Measurements from ENCODE around the gene TANC1. TPM values are rescaled to one million over a fixed set of nuclear protein-coding genes. Genes with fewer than 3 reads are reported as not detected.

The TANC1 gene
- total RNA-seq, 1 experiment from 2014 or later = 19.3 TPM

DNA sequence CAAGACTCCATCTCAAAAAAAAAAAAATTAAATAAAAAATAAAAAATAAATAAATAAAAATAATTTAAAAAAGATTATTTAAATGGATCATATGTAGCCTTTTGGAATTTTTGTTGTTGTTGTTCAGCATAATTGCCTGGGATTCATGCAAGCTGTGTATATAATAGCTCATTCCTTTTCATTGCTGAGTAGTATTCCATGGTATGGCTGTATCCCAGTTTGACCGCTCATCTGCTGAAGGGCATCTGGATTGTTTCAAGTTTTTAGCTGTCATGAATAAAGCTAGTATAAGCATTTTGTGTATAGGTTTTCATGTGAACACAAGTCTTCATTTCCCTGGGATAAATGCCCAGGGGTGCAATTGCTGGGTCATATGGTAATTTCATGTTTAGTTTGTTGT is 6.4 kb upstream of the TANC1 start:
- no peak for DNase-seq (ENCODE audit: low read depth)

DNA sequence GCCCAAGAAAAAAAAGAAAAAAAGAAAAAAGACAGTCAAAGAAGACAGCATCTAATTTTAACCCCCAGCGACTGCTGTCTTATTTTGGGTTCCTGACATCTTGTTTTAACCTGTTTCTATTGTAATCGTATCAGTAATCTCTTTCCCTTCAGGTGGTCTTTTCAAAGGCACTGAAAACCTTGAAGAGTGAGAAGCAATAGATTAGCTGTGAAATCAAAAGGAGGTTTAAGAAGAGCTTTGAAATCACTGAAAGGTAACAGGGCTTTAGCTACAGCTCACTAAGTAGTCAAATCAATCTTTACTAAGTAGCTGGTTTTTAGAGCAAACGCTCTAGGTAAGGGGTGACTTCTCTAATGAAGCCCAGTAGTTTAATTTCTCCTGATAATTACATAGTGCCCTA is 5.4 kb upstream of the TANC1 start:
- no peak for DNase-seq (ENCODE audit: low read depth)

DNA sequence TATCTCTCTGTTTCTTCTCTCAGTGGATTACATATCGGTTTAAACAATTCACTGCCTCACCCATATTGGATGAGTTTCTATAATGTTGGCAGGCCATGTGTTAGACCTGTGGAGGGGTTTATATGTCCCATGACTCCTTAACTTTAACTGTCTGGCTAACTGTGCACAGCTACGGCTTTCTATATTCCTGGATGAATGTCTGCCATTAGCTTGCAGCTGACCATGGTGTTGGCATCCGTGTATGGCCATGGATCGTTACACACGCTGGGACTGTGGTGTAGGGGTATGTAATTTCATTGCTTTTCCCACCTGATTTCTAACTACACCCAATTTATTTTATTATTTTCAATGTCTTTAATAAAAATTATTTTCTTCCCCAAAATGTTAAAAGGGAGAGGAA is 3.3 kb upstream of the TANC1 start:
- DNase-seq (ENCODE audit: low read depth) = no peak

DNA sequence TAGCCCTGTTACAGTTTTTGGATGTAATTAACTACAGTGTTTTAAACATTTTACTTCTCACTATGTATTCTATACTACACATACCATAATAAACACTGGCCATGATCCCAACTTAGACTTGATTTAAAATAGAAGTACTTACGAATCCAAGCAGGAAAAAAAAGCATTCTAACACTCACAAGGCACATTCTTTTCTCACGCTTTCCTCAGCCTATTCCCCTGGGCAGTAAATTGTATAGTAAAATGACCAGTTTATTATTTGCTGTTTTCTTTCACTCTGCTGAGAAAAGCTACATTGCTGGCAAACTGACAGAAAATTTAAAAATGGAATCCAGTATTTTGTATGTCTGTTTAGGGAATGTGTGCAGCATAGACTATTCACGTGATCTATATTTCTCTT is 2.8 kb upstream of the TANC1 start:
- DNase-seq (ENCODE audit: low read depth) = no peak

DNA sequence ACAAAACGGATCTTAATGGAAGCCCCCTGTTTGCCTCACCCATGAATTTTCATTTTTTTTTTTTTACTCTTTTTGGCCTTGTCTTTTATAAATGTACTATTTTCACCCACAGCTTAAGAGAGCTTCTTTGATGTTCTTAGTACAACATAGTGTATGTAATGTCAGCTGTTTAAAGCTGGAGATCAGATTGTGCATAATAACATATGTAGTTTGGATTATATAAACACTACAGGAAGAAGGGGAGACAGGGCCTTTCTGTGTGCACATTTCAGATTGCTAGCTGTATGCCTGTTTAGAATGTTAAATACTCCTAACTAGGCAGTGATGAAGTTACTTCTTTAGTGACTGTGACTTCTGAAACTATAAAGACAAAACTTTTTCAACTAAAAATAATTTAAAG is 2.1 kb upstream of the TANC1 start:
- DNase-seq (ENCODE audit: low read depth) = no peak

DNA sequence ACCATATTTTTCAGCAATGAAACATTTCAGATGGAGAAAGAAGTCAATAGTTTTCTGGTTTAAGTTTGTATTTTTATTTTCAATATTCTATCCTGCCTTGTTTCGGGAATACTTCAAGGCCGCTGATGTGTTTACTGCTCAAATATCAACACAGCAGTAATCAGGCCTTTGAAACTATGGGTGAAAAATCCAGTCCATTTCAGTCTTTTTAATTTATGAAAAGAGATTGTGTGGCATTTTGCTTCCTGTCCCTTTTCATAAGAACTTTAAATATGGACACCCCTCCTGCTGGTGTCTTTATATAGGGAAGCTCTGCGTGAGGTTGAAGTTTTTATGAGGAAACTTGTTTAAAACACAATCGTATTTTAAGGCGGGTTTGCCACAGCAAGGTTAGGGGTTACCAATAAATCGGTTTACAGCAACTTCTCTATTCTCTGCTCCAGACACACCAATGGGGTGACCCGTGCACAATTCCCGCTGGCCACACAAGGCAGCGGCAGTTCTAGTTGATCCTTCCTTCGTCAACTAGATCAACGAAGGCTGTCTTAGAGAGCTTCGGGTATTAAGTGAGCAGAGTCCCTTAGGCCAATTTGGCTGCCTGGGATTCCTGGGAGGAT is 1.2 kb upstream of the TANC1 start:
- DNase-seq (ENCODE audit: low read depth) = peak; percentile 44

DNA sequence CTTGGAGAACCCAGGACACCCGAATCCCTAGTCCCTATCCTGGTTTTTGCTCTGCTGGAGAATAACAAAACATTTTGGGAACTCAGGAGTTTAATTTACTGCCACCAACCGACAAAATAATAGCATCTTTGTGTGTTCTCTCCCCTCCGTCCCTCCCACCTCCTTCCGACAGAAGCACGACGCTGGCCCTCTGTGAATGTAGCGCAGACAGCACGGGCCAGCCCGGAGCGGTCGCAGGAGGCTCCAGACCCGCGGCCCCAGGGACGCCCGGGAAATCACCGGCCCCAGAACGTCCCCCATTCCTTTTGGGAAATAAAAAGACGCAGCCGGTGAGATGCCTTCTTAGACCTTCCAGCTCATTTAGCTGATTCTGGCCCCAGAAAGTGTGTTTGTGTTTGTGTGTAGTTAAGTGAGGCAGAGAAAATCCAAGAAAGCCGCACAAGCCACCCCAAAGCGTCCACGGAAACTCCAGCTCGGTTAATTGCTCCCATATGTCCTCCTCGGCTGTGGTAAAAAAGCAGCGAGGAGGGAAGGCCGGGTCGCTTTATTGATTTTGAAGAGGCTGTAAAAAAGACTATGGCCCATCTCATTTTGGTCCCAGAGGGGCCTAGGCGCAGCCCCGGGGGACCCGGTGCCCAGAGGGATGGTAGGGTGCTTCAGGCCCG is 577 bp upstream of the TANC1 start:
- DNase-seq (ENCODE audit: low read depth) = peak; percentile 78

DNA sequence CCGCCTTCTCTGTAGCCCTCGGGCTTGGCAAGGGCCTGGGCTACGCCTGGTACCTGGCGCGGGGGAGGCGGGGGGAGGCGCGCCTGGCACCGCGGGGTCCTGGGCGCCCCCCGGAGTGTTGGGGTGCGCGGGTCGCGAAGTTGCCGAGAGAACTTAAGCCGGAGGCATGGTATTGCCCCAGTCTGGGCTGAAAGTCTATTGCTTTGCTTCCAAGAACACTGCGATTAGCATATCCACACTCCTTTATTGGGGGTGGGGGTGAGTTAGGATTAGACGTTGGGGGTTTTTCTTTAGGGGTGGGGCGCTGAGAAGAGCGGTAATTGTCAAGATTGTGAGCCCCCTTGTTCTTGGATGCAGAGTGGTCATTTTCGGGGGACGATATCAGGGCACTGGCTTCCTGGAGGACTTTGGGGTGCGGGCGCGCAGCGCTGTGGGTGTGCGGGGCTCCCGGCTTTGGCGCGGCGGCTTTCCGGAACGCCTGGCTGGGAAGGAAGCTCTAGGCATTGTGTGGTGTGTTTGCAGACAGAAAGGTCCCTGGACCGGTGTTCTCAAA is 798 bp downstream of the TANC1 start:
- no peak for DNase-seq (ENCODE audit: low read depth)

DNA sequence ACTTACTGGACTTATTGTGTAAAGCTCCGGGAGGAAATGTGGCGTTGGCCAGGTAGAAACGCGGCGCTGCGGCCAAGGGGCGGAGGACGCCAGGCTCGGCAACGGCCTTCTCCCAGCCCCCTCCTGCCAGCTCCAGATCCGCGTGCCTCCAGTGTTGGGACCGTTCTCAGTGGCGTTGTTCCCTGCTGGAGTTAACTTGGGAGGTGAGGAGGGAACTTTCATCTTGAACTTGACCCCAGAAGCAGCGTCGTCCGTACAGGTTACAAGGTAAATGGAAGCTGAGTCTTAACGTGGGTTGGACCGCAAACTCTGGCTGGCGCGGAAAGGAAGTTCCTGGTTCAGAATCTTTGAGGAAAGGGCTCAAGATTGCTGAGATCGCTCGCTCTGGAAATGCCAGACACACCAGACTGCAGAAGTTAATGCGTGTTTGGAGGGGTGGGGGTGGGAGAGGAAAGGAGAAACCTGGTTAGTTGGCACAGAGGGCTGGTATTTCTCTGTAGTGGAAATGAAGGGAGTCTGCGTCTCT is 1.3 kb downstream of the TANC1 start:
- peak; percentile 45 for DNase-seq (ENCODE audit: low read depth)

DNA sequence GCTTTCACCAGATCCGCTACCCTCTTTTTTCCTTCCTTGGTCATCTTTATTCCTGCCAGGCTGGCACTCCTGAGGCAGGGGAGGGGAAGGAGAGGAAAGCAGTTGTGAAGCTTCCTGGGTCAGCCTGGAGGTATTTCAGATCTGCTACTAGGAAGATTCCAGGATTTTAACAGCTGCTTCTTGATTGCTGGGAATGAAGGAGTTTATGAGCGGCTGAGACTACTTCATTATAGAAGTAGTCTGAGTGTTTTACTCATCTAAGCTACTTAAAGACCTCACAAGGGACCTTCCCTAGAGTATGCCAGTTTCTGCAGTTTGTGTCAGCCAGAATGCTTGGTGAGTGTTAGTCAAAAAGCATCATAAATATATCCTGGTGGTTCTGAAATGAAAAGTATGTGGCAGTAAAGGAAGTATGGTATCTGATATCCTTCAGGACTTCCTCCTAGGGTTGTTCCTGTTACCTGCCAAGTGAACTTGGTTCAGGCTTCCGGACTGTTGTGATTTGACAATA is 1.9 kb downstream of the TANC1 start:
- no peak for DNase-seq (ENCODE audit: low read depth)

DNA sequence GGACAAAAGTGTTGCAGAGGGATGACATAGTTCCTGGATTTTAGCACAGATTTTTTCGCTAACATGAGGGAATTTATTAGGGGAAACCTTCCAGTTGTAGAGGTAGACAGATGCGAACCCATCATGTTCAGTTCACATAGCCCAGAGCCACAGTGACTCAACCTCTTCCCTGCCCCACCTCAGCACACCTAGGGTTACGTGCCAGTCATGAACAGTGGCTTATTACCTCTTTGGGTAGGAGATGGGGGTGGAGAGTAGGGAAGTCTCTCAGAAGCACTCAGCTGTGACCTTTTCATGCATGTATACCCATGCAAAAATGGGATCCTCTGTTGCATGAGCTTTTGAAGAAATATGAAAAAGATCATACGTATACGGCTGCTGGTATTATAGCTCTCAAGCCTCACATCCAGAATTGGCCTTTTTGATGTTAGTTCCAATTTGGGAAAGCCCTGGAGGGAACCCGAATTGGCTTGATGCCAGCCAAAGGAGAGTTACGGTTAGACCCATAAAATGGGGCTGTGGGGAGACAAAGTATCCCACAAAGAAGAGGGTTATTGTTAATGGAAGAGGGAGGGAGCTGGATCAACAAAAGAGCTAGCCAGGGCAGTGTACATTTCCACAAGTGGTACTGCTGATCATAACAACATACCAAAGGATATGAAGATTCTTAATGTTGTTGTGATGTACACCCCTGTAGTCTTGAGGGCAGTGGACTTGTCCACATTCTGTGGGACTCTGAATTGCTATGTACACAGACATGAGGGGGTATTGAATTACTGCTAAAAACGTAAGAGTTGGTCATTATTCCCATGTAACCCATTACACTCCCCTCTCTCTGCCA is 4.9 kb downstream of the TANC1 start:
- DNase-seq (ENCODE audit: low read depth) = peak; percentile 70

DNA sequence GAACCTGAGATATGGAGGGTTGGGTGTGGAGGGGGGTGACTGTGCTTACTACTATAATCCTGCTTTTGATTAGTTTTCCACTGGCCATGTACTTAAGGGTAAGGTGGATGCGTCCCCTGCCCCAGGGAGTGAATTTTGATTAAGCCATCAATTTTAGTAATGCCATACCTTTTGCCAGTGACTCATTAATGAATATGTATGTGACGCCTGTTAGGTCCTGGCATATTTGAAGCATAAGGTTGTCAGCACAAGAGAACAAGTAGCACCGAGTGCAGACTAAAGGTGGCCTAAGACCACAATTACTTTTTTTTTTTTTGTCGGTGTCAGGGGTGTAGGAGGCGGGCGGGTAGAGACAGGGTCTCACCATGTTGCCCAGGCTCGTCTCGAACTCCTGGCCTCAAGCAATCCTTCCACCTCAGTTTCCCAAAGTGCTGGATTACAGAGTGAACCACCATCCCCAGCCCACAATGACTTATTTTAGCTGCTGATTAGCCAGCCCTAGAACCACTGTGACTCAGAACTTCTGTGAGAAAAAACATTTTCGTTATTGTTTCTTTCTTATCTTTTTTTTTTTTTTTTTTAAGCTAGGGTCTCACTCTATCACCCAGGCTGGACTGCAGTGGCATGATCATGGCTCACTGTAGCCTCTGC is 7.0 kb downstream of the TANC1 start:
- DNase-seq (ENCODE audit: low read depth) = no peak

DNA sequence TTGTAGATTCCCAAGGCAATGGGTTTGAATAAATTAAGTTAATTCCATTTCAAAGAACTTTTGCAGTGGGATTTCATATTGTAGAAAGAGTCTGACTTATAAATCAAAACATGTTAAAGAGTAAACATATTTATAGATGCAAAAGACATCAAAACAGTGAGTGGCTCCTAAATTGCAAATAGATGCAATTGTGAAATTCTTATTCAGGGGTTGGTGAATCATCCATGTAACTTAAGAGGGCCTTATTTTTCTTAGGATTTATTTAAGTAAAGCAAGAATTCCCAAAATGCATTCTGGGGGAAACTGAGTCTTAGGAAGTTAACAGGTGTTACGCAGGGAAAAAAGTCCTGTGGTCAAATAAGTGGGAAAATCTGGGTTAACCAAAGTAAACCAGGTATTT is 11.3 kb downstream of the TANC1 start:
- no peak for DNase-seq (ENCODE audit: low read depth)

DNA sequence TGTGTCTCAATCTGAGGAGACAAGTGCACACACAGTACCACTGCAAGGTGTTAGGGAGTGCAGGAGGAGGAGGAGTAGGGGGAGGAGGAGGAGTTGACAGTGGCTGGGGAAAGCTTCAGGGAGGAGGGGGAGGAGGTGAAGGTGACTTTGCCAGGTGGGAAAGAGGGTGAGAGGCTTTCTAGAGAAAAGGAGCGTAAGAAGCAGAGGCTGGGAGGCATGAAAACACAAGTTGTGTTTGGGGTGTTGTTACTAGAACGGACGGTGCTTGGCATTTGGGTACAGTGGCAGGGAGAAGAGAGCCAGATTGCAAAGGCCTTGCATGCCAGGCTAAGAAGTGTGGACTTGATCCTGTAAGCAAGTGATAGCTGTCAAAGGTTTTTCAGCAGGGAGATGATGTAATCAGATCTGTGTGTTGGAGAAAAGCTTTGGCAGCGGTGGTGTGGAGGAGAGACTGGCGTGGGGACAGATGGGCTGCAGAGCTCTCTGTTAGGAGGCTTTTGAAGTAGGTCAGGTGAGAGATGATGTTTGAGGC is 16.2 kb downstream of the TANC1 start:
- no peak for DNase-seq (ENCODE audit: low read depth)

DNA sequence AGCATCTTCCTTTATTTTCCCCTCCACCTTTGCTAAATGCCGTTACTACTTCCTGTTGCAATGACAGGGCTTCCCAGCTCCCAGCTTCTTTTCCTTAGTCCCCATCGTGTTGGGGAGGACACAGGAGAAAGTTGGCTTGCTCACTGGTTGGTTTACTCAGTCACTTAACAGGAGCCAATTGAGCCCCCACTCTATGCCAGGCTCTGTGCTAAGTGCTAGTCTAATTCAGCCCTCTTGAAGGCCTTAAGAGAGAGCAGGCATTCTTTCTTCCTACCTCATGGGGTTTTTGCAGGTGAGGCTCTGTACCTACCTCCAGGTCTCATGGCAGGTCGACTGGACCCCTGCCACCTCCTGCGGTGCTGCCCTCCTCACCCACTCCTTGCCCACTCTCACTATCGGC is 20.1 kb downstream of the TANC1 start:
- no peak for DNase-seq (ENCODE audit: low read depth)

DNA sequence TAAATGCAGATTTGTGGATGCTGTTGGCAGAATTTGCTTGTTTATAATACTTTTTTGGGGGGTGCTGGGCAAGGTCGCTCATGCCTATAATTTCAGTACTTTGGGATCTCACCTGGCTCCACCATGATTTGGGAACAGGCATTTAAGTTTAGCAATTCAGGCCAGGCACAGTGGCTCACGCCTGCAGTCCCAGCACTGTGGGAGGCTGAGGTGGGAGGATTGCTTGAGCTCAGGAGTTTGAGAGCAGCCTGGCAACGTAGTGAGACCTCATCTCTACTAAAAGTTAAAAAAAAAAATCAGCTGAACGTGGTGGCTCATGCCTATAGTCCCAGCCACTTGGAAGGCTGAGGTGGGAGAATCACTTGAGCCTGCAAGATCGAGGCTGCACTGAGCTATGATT is 20.7 kb downstream of the TANC1 start:
- no peak for DNase-seq (ENCODE audit: low read depth)

DNA sequence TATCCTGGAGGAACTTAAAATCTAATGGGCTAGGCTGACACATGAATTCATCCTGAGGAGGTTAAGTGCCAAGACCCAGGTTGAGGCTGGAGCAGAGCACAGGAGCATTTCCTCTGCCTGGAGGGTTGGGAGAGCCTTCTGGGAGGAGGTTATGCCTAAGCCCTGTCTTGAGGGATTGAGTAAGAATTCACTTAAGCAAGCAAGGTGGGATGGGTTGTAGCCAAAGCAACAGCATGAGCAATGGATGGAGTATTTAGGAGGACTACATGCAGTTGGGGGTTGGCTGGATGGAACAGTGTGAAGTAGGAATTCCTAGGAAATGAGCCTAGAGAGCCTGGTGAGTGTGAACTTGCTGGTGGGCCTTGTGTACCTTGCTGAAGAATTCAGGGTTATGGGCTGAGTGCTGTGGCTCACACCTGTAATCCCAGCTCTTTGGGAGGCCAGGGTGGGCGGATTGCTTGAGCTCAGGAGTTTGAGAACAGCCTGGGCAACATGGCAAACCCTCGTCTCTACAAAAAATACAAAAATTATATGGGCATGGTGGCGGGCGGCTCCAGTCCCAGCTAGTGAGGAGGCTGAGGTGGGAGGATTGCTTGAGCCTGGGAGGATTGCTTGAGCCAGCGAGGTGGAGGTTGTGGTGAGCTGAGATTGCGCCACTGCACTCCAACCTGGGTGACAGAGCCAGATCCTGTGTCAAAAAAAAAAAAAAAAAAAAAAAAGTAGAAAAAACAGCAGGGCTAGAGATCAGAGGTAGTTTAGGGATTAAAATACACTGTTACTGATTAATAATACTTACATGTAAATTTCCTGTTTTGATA is 22.2 kb downstream of the TANC1 start:
- peak; percentile 84 for DNase-seq (ENCODE audit: low read depth)

DNA sequence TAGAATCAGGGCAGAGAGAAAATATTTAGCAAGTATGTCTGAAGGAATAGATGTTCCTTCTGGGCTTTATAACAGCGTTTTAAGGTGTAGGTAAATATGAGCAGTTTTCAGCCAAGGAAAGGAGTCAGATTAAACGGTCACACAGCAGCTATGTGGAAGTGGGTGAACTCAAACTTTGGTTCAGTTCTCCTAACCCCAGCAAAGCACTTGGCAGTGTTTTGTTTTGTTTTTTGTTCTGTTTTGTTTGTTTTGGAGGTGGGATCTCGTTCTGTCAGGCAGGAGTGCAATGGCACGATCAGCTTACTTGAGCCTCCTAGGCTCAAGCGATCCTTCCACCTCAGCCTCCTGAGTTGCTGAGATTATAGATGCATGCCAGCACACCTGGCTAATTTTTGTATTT is 24.6 kb downstream of the TANC1 start:
- DNase-seq (ENCODE audit: low read depth) = no peak

DNA sequence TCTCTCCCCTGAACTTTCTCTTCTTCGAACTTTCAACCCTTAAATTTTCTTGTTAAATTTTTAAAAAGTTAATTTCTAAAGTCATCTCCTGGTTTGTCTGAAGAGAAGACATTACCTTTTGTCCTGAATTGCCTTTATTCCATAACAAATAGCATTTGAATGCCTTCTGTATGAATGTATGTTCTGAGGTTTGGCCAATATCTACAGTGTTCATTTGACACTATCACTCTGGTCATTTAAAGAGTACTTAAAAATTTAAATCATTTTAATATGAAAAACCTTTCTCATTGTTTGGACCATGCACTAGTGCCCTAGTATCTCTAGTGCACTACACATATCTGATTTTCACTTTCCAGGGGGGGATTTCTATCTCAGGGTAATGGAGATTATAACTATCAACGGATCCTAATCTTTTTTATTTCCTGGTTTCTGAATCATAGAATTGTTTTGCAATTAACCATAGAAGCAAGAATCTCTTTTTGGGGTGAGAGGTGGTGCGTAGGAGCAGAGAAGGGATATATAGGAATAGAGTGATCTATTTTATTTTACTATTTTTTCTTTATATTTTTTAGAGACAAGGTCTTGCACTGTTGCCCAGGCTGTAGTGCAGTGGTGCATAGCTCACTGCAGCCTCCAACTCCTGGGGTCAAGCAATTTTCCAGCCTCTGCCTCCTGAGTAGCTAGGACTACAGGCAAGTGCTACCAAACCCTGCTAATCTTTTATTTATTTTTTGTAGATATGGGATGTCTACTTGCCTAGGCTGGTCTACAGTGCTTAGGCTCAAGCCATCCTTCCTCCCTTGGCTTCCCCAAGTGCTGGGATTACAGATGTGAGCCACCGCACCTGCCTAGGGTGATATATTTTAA is 25.5 kb downstream of the TANC1 start:
- no peak for DNase-seq (ENCODE audit: low read depth)
